Middle frontal gyrus (tissue), 1 donor: ENCODE results near the gene PTCRA.
"Not testable (repeated sequence)": the region's sequence is repeated elsewhere in the genome, so short reads cannot be mapped to it uniquely, and the experiment has no call there.

Experiments used
- DNase-seq: peaks from one replicate; pipeline ENCODE4 v3.0.0-alpha.2; 2015; ENCODE audit warnings: low spot score; ENCODE audit errors: extremely low spot score

Gene PTCRA

DNA sequence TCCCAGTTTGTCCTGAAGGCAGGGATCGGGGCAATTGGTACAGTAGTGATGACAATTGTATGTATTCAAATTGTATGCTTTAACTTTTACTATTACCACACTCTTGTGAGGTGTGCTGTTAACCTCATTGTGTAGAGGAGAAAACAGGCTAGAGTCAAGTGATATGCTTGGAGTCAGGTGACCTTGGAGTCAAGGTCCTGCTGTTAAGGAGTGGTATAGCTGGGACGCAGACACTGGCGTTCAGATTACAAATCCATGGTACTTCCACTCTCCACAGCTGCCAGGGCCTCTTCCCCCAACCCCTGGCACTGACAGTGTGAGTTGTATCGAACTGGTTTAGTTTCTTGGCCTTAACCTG, 23.9 kb downstream of the PTCRA start:
- DNase-seq: no peak

GRCh38 chr6:42940493-42941045, 24.7 kb downstream of the PTCRA start:
- no peak for DNase-seq

DNA sequence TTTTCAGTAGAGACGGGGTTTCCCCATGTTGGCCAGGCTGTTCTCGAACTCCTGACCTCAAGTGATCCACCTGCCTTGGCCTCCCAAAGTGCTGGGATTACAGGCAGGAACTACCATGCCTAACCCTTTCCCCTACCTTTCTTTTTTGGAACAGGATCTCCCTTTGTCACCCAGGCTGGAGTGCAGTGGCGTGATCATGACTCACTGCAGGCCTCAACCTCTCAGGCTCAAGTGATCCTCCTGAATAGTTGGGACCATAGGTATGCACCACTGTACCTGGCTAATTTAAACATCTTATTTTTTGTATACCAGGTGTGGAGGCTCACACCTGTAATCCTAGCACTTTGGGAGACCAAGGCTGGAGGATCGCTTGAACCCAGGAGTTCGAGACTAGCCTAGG, 25.5 kb downstream of the PTCRA start:
- not testable (repeated sequence) for DNase-seq

DNA sequence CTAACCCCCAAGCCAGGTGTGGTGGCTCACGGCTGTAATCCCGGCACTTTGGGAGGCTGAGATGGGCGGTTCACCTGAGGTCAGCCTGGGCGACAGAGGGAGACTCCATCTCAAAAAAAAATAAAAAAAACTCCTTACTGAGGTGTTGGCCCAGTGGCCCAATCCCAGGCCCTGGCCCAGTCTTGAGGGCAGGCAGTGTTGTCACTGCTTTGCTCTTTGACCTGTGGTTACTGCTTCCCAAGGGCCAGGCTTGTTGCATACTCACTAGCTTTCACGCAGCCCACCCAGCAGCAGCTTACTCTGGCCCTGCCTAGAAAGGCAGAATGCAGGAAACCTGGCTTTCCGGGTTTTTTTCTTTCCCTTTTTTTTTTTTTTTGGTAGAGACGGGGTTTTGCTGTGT, 26.6 kb downstream of the PTCRA start:
- DNase-seq: no peak

DNA sequence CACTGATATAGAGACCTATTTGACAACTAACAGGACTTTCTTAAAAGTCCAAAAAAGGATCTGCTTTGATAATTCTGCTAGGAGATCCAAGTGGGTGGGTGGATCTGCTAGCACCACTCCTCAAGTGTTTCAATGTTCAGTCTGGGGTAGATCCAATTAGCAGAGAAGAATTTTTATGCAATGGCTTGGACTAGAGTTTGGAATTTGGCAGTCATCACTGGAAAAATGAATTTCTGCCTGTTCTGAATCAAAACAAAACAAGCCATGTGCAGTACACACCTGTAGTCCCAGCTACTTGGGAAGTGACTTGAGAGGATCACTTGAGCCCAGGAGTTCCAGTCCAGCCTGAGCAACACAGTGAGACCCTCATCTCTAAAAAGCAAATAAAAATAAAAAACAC, 32.1 kb downstream of the PTCRA start:
- DNase-seq: no peak

DNA sequence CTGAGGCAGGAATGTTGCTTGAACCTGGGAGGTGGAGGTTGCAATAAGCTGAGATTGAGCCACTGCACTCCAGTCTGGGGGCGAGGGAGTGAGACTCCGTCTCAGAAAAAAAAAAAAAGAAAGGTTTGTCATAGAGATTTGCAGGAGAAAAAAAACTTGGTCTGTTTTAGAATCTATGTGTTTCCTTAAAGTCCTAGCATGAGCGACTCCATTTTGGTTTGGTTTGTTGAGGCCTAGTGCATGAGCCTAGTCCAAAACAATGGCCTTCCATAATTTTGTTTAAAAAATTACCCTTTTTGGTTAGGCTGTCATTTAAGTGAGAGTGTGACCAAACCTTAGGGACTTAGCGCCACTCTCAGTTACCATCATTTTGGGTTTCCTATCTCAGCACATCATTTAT, 36.5 kb downstream of the PTCRA start:
- DNase-seq: no peak

- not testable (repeated sequence) for DNase-seq
Observed at GRCh38 chr6:42954405-42954804, 38.6 kb downstream of the PTCRA start.

DNA sequence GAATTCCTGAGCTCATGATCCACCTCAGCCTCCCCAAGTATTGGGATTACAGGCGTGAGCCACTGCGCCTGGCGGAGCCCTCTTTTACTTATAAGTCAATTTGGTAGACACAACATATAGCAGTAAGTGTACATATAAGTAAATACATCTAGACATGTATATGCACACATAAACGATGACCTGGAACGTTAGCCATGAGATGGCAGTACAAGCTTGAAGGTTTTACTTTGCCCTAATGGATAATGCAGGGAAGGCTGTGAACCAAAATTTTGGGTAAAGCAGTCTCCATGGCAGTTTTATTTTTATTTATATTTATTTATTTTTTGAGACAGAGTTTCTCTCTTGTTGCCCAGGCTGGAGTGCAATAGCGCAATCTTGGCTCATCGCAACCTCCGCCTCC, 42.3 kb downstream of the PTCRA start:
- DNase-seq: no peak

DNA sequence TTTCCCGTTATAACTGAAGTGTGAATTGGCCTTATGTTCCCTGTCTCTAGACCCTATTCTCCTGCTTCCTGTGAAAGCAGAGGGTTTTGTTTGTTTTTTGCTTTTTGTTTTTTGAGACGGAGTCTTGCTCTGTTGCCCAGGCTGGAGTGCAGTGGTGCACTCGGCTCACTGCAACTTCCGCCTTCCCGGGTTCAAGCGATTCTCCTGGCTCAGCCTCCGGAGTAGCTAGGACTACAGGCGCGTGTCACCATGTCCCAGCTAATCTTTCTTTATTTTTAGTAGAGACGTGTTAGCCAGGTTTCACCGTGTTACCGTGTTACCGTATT, 44.0 kb downstream of the PTCRA start:
- DNase-seq: no peak

- no peak for DNase-seq
Observed at GRCh38 chr6:42960243-42961019, 44.6 kb downstream of the PTCRA start, which contains the start of gene GNMT. Gene GNMT, plus strand, starts transcription at chr6:42960754. Its CDS starts 14 bp downstream, at chr6:42960768.

- no peak for DNase-seq
Observed at GRCh38 chr6:42961020-42961470, 45.2 kb downstream of the PTCRA start.

DNA sequence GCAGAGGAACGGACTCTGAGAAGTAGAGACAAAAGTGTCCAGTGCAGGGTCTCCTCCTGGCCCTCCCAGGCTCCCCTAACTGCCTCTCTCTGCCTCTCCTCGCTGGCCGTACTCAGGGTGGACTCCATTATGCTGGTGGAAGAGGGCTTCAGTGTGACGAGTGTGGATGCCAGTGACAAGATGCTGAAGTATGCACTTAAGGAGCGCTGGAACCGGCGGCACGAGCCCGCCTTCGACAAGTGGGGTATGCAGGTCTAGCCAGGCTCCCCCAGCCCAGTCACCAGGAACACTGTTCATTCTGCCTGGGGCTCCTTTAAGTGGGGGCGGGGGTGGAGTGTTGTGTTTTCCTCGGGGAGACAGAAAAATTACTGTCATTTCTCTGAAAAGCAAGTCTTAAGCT, 46.2 kb downstream of the PTCRA start:
- DNase-seq: no peak

GRCh38 chr6:42962502-42963178, 46.8 kb downstream of the PTCRA start:
- DNase-seq: no peak

DNA sequence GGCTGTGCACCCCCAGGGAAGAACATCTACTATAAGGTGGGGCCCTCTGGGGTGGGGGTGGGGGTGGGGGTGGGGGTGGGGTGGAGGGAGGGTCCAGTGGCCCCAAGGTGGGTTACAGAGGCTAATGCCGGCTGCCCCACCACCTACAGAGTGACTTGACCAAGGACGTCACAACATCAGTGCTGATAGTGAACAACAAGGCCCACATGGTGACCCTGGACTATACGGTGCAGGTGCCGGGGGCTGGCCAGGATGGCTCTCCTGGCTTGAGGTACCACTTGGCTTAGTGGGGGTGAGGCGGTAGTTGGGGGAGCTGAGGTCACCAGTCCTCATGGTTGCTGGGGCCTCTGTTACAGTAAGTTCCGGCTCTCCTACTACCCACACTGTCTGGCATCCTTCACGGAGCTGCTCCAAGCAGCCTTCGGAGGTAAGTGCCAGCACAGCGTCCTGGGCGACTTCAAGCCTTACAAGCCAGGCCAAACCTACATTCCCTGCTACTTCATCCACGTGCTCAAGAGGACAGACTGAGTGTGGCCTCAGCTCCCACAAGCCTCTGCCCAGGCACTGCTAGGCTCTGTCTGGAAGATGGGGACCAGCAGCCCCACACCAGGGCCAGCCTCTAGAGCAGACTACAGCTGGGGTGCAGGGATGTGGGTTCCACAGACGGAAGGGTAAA, 47.5 kb downstream of the PTCRA start:
- DNase-seq: no peak

DNA sequence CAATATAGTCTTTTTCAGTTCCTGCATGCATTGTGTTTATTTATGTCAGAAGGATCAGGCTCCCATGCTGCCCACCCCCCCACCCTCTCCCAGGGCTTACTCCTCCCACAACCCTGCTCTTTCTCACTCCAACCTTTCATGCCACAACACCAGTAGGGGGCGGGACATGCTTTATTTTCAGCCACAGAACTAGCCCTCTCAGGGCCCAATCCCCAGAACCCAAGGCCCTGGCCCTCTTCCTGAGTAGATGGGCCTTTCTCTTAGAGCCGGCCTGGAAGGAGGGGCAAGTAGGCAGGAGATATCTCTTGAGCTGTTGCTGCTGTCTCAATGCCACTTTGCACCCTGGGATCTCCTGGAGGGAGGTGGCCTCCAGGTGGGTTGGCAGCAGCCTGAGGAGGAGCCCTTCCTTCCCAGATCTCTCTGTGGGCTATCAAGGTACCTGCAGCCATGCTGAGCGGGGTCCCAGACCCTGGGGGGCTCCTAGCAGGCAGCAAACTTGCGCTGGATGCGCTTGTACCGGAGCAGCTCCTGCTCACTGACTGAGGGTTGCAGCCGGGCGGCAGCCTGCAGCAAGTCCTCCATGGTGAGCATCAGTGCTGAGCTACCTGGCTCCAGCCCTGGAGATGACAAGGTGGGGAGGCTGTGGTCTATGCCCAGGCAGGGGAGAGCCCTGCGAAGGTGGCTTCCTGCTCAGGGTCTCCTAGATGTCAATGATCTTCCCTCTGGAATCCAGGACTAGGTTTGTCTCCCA, 48.2 kb downstream of the PTCRA start:
- no peak for DNase-seq

DNA sequence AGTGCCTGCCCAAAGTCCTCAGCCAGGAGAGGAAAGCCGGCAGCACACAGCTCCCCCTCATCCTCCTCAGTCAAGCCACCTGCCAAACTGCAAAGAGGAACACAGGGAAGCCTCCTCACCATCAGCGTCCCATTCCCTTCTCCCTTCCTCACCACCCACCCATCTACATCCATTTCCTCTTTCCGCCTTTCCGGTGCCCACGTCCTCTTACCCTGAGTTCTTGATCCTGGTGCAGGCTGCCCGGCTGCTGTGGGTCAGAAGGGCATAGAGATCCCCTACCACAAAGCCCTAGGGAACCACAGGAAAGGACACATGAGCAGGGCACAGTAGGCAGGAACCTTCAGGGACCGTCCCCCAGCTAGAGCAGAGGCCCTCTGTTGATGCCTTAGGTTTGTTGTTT, 50.7 kb downstream of the PTCRA start:
- no peak for DNase-seq

GRCh38 chr6:42967228-42967627, 51.4 kb downstream of the PTCRA start:
- DNase-seq: no peak

DNA sequence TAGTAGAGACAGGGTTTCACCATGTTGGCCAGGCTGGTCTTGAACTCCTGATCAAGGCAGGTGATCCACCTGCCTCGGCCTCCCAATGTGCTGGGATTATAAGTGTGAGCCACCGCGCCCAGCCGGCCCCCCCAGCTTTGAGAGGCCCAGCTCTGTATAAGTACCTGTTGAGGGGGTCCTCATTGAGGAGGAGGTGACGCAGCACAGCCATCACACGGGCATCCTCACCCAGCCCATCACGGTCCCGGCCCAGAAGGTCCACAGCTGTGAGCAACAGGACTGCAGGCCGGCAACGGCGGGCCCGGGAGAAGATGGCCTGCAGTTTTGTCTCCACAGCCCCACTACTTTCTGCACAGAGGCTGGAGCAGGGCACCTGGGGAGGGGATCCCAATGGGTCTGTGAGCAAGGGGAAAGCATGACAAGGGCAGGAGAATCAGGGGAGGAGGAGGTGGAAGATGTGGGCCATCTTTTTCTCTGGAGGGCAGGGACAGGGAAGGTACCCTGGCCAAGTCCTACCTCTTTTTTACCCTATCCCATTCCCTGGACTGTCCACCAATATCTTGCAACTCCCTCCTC, 52.4 kb downstream of the PTCRA start:
- no peak for DNase-seq

- no peak for DNase-seq
Observed at GRCh38 chr6:42968783-42969182, 52.9 kb downstream of the PTCRA start.

GRCh38 chr6:42969431-42969830, 53.6 kb downstream of the PTCRA start:
- DNase-seq: no peak

DNA sequence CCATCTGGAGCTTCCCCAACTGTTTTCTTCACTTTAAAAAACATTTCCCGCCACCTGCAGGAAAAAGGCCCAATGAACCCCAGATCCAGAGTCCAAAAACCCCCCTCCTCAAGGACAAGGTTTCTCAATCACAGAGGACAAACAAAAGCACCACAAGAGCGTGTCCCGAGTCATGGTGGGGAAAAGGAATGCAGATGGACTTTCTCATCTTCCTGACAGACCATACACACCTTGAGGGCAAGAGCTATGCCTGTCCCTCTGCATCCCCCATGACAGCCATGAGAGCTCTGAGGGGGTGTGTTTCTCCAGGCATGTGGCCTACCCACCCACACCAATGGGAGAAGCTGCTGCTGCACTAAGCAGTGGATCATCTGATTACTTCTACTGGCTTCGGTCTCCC, 54.1 kb downstream of the PTCRA start:
- no peak for DNase-seq
